Heart right ventricle (tissue), 16 donors: Measurements from ENCODE around the gene SLC22A23. TPM values are rescaled to one million over a fixed set of nuclear protein-coding genes. Genes with fewer than 3 reads are reported as not detected.
A peak's percentile ranks its signal among the peaks of the same experiment; 100 is the strongest.

ENCODE experiments used
- ATAC-seq, 8 donors: fragments of 200-7000 bp; cut with Tn5 transposase; one replicate each; pipeline ENCODE4 v1.9.1; 2020; ENCODE audit warnings: mild to moderate bottlenecking in 8 of 8, moderate library complexity in 8 of 8, moderate number of reproducible peaks in 1 of 8
- DNase-seq, 2 donors: peaks; one replicate each; pipeline ENCODE4 v3.0.0-alpha.2; 2020
- H3K27ac ChIP-seq, 10 donors: fragments of 200-600 bp; sonication (generic) in 2 of 10; one replicate each; pipeline versions ENCODE4 v1.5.0 to v1.8.0; 2020 to 2022; ENCODE audit warnings: mild to moderate bottlenecking in 3 of 10
- H3K27me3 ChIP-seq, 7 donors: fragments of 200-600 bp; one replicate each; pipeline ENCODE4 v1.8.0; 2021 to 2022; ENCODE audit warnings: mild to moderate bottlenecking in 2 of 7
- H3K36me3 ChIP-seq, 9 donors: fragments of 200-600 bp; sonication (generic) in 1 of 9; one replicate each; pipeline versions ENCODE4 v1.5.0 to v1.8.0; 2020 to 2022; ENCODE audit warnings: mild to moderate bottlenecking in 2 of 9
- H3K4me1 ChIP-seq, 9 donors: fragments of 200-600 bp; sonication (generic) in 1 of 9; one replicate each; pipeline versions ENCODE4 v1.5.0 to v1.8.0; 2020 to 2022; ENCODE audit warnings: mild to moderate bottlenecking in 4 of 9
- H3K4me3 ChIP-seq, 10 donors: fragments of 200-600 bp; sonication (generic) in 2 of 10; one replicate each; pipeline versions ENCODE4 v1.5.0 to v1.8.0; 2020 to 2022; ENCODE audit warnings: mild to moderate bottlenecking in 7 of 10, moderate library complexity in 2 of 10
- H3K9me3 ChIP-seq, 11 donors: fragments of 200-600 bp in 10 of 11; sonication (generic) in 2 of 11; one replicate each; pipeline versions ENCODE4 v1.5.0 to v1.8.0; 2013 to 2022; ENCODE audit warnings: mild to moderate bottlenecking in 2 of 11, control low read depth in 1 of 11, moderate library complexity in 1 of 11
- WGBS, 2 donors: extraction: QIAGEN DNeasy Blood & Tissue Kit; methylation state at CpG; one replicate each; pipeline ENCODE4 v1.1.7; 2013; ENCODE audit warnings: inconsistent platforms in 1 of 2; 5-methylcytosine and 5-hydroxymethylcytosine counted together
- intact Hi-C, 10 donors: fragments of 100-400 bp; cut with DNase I; formaldehyde crosslinking; loops; one replicate each; pipeline versions ENCODE4 v1.11.1 to v1.14.2; 2022
- polyA plus RNA-seq, 2 donors: library from polyadenylated mRNA; stranded (reverse); fragments of 200-250 nt; gene quantifications; one replicate each; pipeline ENCODE4 v1.2.3, GENCODE V29; 2013
- total RNA-seq, 10 donors: library from RNA; stranded (reverse); fragmentation: NEBNext Ultra II Directional in 3 of 10; extraction: Animal tissue kit (Norgen Biotek cat#: 25700) in 3 of 10; gene quantifications; one replicate each; pipeline versions ENCODE4 v1.2.1 to v1.2.4, GENCODE V29; 2021 to 2023
- TF ChIP-seq, protein P1 (sequence below), 9 donors: fragments of 200-600 bp; sonication (generic) in 2 of 9; IDR thresholded peaks; one replicate each; pipeline versions ENCODE4 v1.5.0 to v1.8.0; 2021 to 2022; ENCODE audit warnings: antibody characterized with exemption in 9 of 9, mild to moderate bottlenecking in 5 of 9, moderate library complexity in 1 of 9
- donor health status: Arrhythmogenic right ventricular cardiomyopathy.
- donor health status: ischemic (EF 13 %, LVEDD 7.1; RV severe dilation, severe dysfunction).
- donor health status: healthy with polysubstance abuse.
- donor health status: DM: no; HTN: yes; CAD: no.
- donor health status: DM: no; HTN: no; CAD: no.
- donor health status: ischemic (EF 25% LVEDD 6.9; RV normal size, moderate dysfunction).
- donor health status: ischemic (EF 25% LVEDD 5.7; RV mildly dilated, moderate dysfunction).
- donor health status: healthy.
- donor health status: DM: yes; HTN: yes; CAD: no.
- donor health status: Ischemic cardiomyopathy.
- donor health status: ischemic (EF 35%, LVEDD 5.7; RV mildly dilated, moderate dysfunction).
- donor health status: nonischemic (EF 11% LVEDD 7.7; RV severe dilation, severe dysfunction).
- donor health status: DM: yes; HTN: yes; CAD: no.
- donor health status: PGD.
- donor health status: ischemic (EF 29% LVEDD 5.4; RV normal size, mild dysfunction).
- donor health status: nonischemic (EF 23%, LVEDD 6.1; RV moderate dilation, normal function).

SLC22A23 gene
- total and polyA plus RNA-seq, 12 donors = 1.9 to 7.8 (median 5.1) TPM

- TF ChIP-seq, protein P1, sequence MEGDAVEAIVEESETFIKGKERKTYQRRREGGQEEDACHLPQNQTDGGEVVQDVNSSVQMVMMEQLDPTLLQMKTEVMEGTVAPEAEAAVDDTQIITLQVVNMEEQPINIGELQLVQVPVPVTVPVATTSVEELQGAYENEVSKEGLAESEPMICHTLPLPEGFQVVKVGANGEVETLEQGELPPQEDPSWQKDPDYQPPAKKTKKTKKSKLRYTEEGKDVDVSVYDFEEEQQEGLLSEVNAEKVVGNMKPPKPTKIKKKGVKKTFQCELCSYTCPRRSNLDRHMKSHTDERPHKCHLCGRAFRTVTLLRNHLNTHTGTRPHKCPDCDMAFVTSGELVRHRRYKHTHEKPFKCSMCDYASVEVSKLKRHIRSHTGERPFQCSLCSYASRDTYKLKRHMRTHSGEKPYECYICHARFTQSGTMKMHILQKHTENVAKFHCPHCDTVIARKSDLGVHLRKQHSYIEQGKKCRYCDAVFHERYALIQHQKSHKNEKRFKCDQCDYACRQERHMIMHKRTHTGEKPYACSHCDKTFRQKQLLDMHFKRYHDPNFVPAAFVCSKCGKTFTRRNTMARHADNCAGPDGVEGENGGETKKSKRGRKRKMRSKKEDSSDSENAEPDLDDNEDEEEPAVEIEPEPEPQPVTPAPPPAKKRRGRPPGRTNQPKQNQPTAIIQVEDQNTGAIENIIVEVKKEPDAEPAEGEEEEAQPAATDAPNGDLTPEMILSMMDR (IDR thresholded peaks at IDR 0.05) = no peak
- 1% methylated on average over 38 of the region's 38 CpGs for WGBS, 2 donors
- Histone ChIP-seq H3K9me3 (no peaks in the 10 kb centered on the region), H3K4me1 (peaks cover 21 to 58% (median 47%) of the 10 kb centered on the region in 9 donors), H3K27ac (no peak overlapping the region), H3K27me3 (peaks cover 0 to 84% (median 62%) of the 10 kb centered on the region in 7 donors), H3K36me3 (no peaks in the 10 kb centered on the region), H3K4me3 (peak overlapping the region; percentile 18 to 59 (median 43))
- ATAC-seq (peak in 1 of 8 donors; percentile 5), DNase-seq (no peak)
- intact Hi-C loops = no loop called here
Measured at GRCh38 chr6:3228046-3228671, 228.7 kb downstream of the SLC22A23 start.

DNA sequence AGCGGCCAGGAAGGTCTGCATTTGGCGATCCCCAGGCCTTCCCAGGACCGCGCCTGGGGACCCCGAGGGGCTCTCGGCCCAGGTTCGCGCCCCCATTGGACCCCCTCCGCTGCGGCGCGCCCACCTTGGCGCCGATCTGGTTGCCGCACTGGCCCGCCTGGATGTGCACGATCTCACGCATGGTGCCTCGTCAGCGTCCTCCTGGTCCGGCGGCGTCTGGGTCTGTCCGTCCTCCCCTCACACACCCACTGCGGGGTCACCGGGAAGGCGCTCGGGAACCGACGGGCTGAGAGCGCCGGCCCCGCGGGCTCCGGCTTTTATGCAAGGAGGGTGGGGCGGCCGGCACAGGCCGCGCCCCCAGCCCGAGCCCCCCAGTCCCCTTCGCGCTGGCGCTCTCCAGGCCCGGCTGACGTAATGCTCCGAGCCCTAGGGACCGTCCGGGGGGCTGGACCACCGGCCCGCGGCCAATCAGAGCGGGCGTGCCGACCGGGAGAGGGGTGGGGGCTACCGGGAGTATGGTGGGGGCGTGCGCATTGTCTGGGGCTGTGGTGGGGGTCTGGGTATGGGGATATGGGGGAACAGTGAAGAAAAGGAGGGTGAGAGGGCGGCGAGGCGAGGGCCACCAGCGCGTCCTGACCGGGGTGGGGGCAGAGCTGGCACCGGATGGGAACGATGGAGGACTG lies 229.3 kb downstream of the SLC22A23 start, which contains the start of gene TUBB2B:
Gene TUBB2B (minus strand): TSS at position 291 of the 683 bp plus-strand sequence. CDS start 110 bp downstream, at position 181.
- Histone ChIP-seq H3K4me3 (peak within 1 kb of the TSS; percentile 20 to 59 (median 43)), H3K4me1 (peaks cover 21 to 58% (median 47%) of the 10 kb centered on the region in 9 donors), H3K9me3 (no peaks in the 10 kb centered on the region), H3K27me3 (peaks cover 0 to 84% (median 55%) of the 10 kb centered on the region in 7 donors), H3K27ac (peak within 1 kb of the TSS in 1 of 10 donors; percentile 4), H3K36me3 (no peaks in the 10 kb centered on the region)
- TF ChIP-seq, protein P1 (IDR thresholded peaks at IDR 0.05) = no peak
- peak in 1 of 2 donors; percentile 37 for DNase-seq
- ATAC-seq = peak; percentile 30 to 70 (median 56)
- intact Hi-C loops = no loop called here
- 1% methylated on average over 65 to 66 of the region's 66 CpGs for WGBS, 2 donors

GRCh38 chr6:3226481-3227362 lies 230.1 kb downstream of the SLC22A23 start:
- ATAC-seq (peak in 2 of 8 donors; percentile 5 to 40), DNase-seq (peak in 1 of 2 donors; percentile 30)
- WGBS, 2 donors = 4 to 6% methylated on average over 54 of the region's 54 CpGs
- Histone ChIP-seq H3K4me3 (peak overlapping the region; percentile 20 to 59 (median 43)), H3K27ac (peak overlapping the region in 1 of 10 donors; percentile 4), H3K9me3 (no peaks in the 10 kb centered on the region), H3K27me3 (peaks cover 0 to 79% (median 49%) of the 10 kb centered on the region in 7 donors), H3K36me3 (no peaks in the 10 kb centered on the region), H3K4me1 (peaks cover 17 to 50% (median 40%) of the 10 kb centered on the region in 9 donors)
- intact Hi-C loops = no loop called here
- TF ChIP-seq, protein P1 (IDR thresholded peaks at IDR 0.05) = no peak

GRCh38 chr6:3226042-3226441 lies 230.8 kb downstream of the SLC22A23 start:
- peaks cover 0 to 73% (median 50%) of the 10 kb centered on the region in 7 donors for H3K27me3 ChIP-seq
- WGBS, 2 donors = 95 to 97% methylated on average over 10 of the region's 10 CpGs
- H3K4me3 ChIP-seq = no peak overlapping the region
- no peak for DNase-seq
- TF ChIP-seq, protein P1 (IDR thresholded peaks at IDR 0.05) = no peak
- H3K36me3 ChIP-seq = no peaks in the 10 kb centered on the region
- H3K4me1 ChIP-seq = peaks cover 17 to 46% (median 37%) of the 10 kb centered on the region in 9 donors
- ATAC-seq = no peak
- intact Hi-C loops = no loop called here
- no peaks in the 10 kb centered on the region for H3K9me3 ChIP-seq
- H3K27ac ChIP-seq = no peak overlapping the region
